Panc1 (cell line): ENCODE measurements around the gene MRPL14. TPM values are rescaled to one million over a fixed set of nuclear protein-coding genes. Genes with fewer than 3 reads are reported as not detected.

Source experiments
- ATAC-seq: fragments of 200-7000 bp; cut with Tn5 transposase; 2 replicates; pipeline ENCODE4 v1.9.1; 2020; ENCODE audit warnings: mild to moderate bottlenecking, moderate library complexity
- BruUV-seq: library from RNA; stranded (reverse); fragments of 400-500 nt; replicated peaks from 2 replicates; lab custom pipeline; 2021; lab: Mats Ljungman, UMichigan
- CTCF ChIA-PET: fragments of 300-600 bp; sonication (Branson Sonifier 250); formaldehyde crosslinking; loops from one replicate; lab custom pipeline; 2022; ENCODE audit warnings: antibody characterized with exemption; lab: Charles Lee
- POLR2A ChIA-PET: fragments of 300-600 bp; sonication (Branson Sonifier 250); formaldehyde crosslinking; loops from one replicate; lab custom pipeline; 2022; ENCODE audit warnings: antibody characterized with exemption; lab: Charles Lee
- DNase-seq: peaks from one replicate; pipeline ENCODE4 v3.0.0-alpha.2; 2010; ENCODE audit warnings: low read depth, low spot score
- H3K27ac ChIP-seq: 2 replicates; pipeline ENCODE4 v1.5.1; 2011; ENCODE audit warnings: mild to moderate bottlenecking, low read length, inconsistent platforms
- H3K27me3 ChIP-seq: fragments of 200-500 bp; sonication (Bioruptor generic); 2 replicates; pipeline ENCODE4 v1.6.0; 2014; ENCODE audit warnings: low read length, inconsistent platforms; ENCODE audit not compliant: control insufficient read depth, insufficient read depth
- H3K36me3 ChIP-seq: fragments of 200-500 bp; sonication (Bioruptor generic); 2 replicates; pipeline ENCODE4 v1.5.1; 2014; ENCODE audit warnings: inconsistent platforms, mild to moderate bottlenecking, low read length, moderate library complexity; ENCODE audit not compliant: control insufficient read depth, insufficient read depth
- H3K4me1 ChIP-seq: 2 replicates; pipeline ENCODE4 v1.5.1; 2011; ENCODE audit warnings: inconsistent platforms, mild to moderate bottlenecking, low read length, moderate library complexity; ENCODE audit not compliant: control insufficient read depth, insufficient read depth
- H3K4me3 ChIP-seq, 2 experiments: 2 replicates each; pipeline ENCODE4 v1.5.1; 2011 to 2012; ENCODE audit warnings: low read depth in 2 of 2, low read length in 2 of 2, mild to moderate bottlenecking in 2 of 2, inconsistent platforms in 1 of 2, moderate library complexity in 1 of 2
- H3K9me3 ChIP-seq: fragments of 200-500 bp; sonication (Bioruptor generic); 2 replicates; pipeline ENCODE4 v1.5.1; 2014; ENCODE audit warnings: low read depth, mild to moderate bottlenecking, inconsistent platforms, low read length, moderate library complexity; ENCODE audit not compliant: control insufficient read depth, insufficient read depth
- POLR2AphosphoS5 ChIP-seq: IDR thresholded peaks from 2 replicates; pipeline ENCODE4 v1.6.1; 2012; ENCODE audit warnings: mild to moderate bottlenecking, low read depth, low read length, moderate library complexity
- SIN3A ChIP-seq: IDR thresholded peaks from 2 replicates; pipeline ENCODE4 v1.6.1; 2012; ENCODE audit warnings: low read depth, mild to moderate bottlenecking, low read length, moderate library complexity, borderline replicate concordance; ENCODE audit not compliant: insufficient read depth
- TCF7L2 ChIP-seq: IDR thresholded peaks from 2 replicates; pipeline ENCODE4 v1.6.1; 2011; ENCODE audit warnings: mild to moderate bottlenecking, low read depth, low read length, inconsistent platforms
- in situ Hi-C: cut with HindIII; loops from 2 replicates; pipeline ENCODE4 v1.10.0; 2016; ENCODE audit warnings: low sequenced_read_pairs, low pct_unique_long_range_greater_than_20kb
- intact Hi-C: fragments of 100-400 bp; cut with micrococcal nuclease; formaldehyde crosslinking; loops from one replicate; pipeline ENCODE4 v1.10.0; 2022; ENCODE audit not compliant: unreplicated experiment
- total RNA-seq: library from RNA; stranded (reverse); gene quantifications from one replicate; pipeline ENCODE4 v1.2.1, GENCODE V29; 2021; ENCODE audit not compliant: unreplicated experiment
- TF ChIP-seq, protein P1 (sequence below), 2 experiments: IDR thresholded peaks; 2 replicates each; pipeline ENCODE4 v1.6.1; 2011 to 2012; ENCODE audit warnings: low read depth in 2 of 2, control low read depth in 1 of 2, low read length in 1 of 2, mild to moderate bottlenecking in 1 of 2, moderate library complexity in 1 of 2; ENCODE audit not compliant: insufficient read depth in 1 of 2
- TF ChIP-seq, protein P2 (sequence below): fragments of 450-650 bp; IDR thresholded peaks from 2 replicates; pipeline ENCODE4 v1.5.1; 2017; ENCODE audit warnings: mild to moderate bottlenecking

MRPL14 gene
- total RNA-seq, 1 experiment from 2014 or later = 82.0 TPM

- H3K4me1 ChIP-seq = peaks cover 15% of the 10 kb centered on the region
- CTCF ChIA-PET = no interaction called here
- POLR2A ChIA-PET = no interaction called here
- peaks cover 17% of the 10 kb centered on the region for H3K36me3 ChIP-seq
- intact Hi-C loops = no loop called here
- TF ChIP-seq POLR2AphosphoS5 (no peak), TCF7L2 (no peak), SIN3A (no peak)
- TF ChIP-seq, protein P1, sequence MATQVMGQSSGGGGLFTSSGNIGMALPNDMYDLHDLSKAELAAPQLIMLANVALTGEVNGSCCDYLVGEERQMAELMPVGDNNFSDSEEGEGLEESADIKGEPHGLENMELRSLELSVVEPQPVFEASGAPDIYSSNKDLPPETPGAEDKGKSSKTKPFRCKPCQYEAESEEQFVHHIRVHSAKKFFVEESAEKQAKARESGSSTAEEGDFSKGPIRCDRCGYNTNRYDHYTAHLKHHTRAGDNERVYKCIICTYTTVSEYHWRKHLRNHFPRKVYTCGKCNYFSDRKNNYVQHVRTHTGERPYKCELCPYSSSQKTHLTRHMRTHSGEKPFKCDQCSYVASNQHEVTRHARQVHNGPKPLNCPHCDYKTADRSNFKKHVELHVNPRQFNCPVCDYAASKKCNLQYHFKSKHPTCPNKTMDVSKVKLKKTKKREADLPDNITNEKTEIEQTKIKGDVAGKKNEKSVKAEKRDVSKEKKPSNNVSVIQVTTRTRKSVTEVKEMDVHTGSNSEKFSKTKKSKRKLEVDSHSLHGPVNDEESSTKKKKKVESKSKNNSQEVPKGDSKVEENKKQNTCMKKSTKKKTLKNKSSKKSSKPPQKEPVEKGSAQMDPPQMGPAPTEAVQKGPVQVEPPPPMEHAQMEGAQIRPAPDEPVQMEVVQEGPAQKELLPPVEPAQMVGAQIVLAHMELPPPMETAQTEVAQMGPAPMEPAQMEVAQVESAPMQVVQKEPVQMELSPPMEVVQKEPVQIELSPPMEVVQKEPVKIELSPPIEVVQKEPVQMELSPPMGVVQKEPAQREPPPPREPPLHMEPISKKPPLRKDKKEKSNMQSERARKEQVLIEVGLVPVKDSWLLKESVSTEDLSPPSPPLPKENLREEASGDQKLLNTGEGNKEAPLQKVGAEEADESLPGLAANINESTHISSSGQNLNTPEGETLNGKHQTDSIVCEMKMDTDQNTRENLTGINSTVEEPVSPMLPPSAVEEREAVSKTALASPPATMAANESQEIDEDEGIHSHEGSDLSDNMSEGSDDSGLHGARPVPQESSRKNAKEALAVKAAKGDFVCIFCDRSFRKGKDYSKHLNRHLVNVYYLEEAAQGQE (IDR thresholded peaks at IDR 0.05; ENCODE audit: insufficient read depth in 1 of 2, low read depth in 2 of 2, low read length in 1 of 2) = no peak
- TF ChIP-seq, protein P2, sequence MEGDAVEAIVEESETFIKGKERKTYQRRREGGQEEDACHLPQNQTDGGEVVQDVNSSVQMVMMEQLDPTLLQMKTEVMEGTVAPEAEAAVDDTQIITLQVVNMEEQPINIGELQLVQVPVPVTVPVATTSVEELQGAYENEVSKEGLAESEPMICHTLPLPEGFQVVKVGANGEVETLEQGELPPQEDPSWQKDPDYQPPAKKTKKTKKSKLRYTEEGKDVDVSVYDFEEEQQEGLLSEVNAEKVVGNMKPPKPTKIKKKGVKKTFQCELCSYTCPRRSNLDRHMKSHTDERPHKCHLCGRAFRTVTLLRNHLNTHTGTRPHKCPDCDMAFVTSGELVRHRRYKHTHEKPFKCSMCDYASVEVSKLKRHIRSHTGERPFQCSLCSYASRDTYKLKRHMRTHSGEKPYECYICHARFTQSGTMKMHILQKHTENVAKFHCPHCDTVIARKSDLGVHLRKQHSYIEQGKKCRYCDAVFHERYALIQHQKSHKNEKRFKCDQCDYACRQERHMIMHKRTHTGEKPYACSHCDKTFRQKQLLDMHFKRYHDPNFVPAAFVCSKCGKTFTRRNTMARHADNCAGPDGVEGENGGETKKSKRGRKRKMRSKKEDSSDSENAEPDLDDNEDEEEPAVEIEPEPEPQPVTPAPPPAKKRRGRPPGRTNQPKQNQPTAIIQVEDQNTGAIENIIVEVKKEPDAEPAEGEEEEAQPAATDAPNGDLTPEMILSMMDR = no peak
- no peaks in the 10 kb centered on the region for H3K27me3 ChIP-seq
- ATAC-seq = no peak
- no peak for DNase-seq
- in situ Hi-C loops = no loop called here
- no peak overlapping the region for H3K4me3 ChIP-seq
- no TSS peak for BruUV-seq
- H3K9me3 ChIP-seq = no peaks in the 10 kb centered on the region
- H3K27ac ChIP-seq = no peak overlapping the region
Measured at GRCh38 chr6:44115866-44116265, 11.4 kb downstream of the MRPL14 start.

DNA sequence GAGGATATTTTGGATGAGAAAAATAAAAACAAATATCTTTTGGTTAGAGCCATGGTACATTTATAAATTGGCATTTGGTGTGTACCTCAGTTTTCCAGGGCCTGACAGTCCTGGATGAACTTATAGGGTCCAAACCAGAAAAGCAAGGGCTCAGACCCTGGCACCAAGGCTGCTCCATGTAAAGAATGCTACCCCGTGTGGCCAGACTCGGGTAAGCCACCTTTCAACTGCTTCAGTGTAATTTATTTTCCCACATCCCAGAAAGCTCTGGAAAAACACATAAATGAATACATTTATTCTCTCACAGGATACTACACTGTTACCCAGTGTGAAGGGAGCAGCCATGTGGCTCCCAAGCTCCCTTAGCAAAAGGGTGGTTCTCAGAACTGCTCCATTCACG, 13.8 kb downstream of the MRPL14 start:
- Histone ChIP-seq H3K27ac (no peak overlapping the region), H3K4me1 (peaks cover 8% of the 10 kb centered on the region; the same call in 1 of the 2 replicates), H3K9me3 (no peaks in the 10 kb centered on the region), H3K27me3 (no peaks in the 10 kb centered on the region), H3K4me3 (no peak overlapping the region), H3K36me3 (peaks cover 17% of the 10 kb centered on the region)
- TF ChIP-seq POLR2AphosphoS5 = no peak
- no peak for TF ChIP-seq SIN3A
- BruUV-seq = no TSS peak
- POLR2A ChIA-PET = no interaction called here
- intact Hi-C loops (no loop called here), in situ Hi-C loops (no loop called here)
- no peak for DNase-seq
- no peak for ATAC-seq
- CTCF ChIA-PET = no interaction called here
